GM12878 (cell line): ENCODE data around the gene DEGS2. TPM values are rescaled to one million over a fixed set of nuclear protein-coding genes. Genes with fewer than 3 reads are reported as not detected.

Experiments
- BRCA1 ChIP-seq: IDR thresholded peaks from 2 replicates; pipeline ENCODE4 v1.6.1; 2011; ENCODE audit warnings: low read depth, low read length, improper control_type of control experiment
- CUX1 ChIP-seq: IDR thresholded peaks from 2 replicates; pipeline ENCODE4 v1.6.1; 2012; ENCODE audit warnings: improper control_type of control experiment, low read depth, low read length; ENCODE audit not compliant: insufficient replicate concordance
- JUNB ChIP-seq: IDR thresholded peaks from 2 replicates; pipeline ENCODE4 v1.6.1; 2016; ENCODE audit warnings: antibody characterized with exemption, mild to moderate bottlenecking
- MEF2A ChIP-seq: IDR thresholded peaks from 2 replicates; pipeline ENCODE4 v1.6.1; 2011; ENCODE audit warnings: low read depth, mild to moderate bottlenecking, low read length, moderate library complexity; ENCODE audit not compliant: insufficient read depth
- NKRF ChIP-seq: fragments of 450-650 bp; conservative IDR thresholded peaks from 2 replicates; pipeline ENCODE4 v1.6.1; 2017; ENCODE audit warnings: mild to moderate bottlenecking, moderate library complexity
- NR2F1 ChIP-seq: fragments of 450-650 bp; conservative IDR thresholded peaks from 2 replicates; pipeline ENCODE4 v1.6.1; 2017; ENCODE audit warnings: mild to moderate bottlenecking
- PAX8 ChIP-seq: fragments of 450-650 bp; IDR thresholded peaks from 2 replicates; pipeline ENCODE4 v1.6.1; 2017; ENCODE audit warnings: mild to moderate bottlenecking, moderate library complexity
- POLR2A ChIP-seq: IDR thresholded peaks from 2 replicates; pipeline ENCODE4 v1.6.1; 2011; ENCODE audit warnings: low read depth, mild to moderate bottlenecking, low read length
- PRDM15 ChIP-seq: fragments of 450-650 bp; formaldehyde crosslinking; IDR thresholded peaks from 2 replicates; pipeline ENCODE4 v1.4.0; 2020; ENCODE audit warnings: mild to moderate bottlenecking, moderate library complexity
- SIX5 ChIP-seq: IDR thresholded peaks from 2 replicates; pipeline ENCODE4 v1.6.1; 2011; ENCODE audit warnings: mild to moderate bottlenecking, low read depth, low read length, moderate library complexity; ENCODE audit not compliant: severe bottlenecking
- SREBF2 ChIP-seq: IDR thresholded peaks from 2 replicates; pipeline ENCODE4 v1.6.1; 2012; ENCODE audit warnings: mild to moderate bottlenecking, low read length
- ZNF207 ChIP-seq: fragments of 450-650 bp; IDR thresholded peaks from 2 replicates; pipeline ENCODE4 v1.6.1; 2014; ENCODE audit warnings: antibody characterized with exemption, mild to moderate bottlenecking, borderline replicate concordance
- ZNF217 ChIP-seq: fragments of 450-650 bp; IDR thresholded peaks from 2 replicates; pipeline ENCODE4 v1.6.1; 2017; ENCODE audit warnings: antibody characterized with exemption, mild to moderate bottlenecking
- ZNF622 ChIP-seq: fragments of 450-650 bp; IDR thresholded peaks from 2 replicates; pipeline ENCODE4 v1.6.1; 2017; ENCODE audit warnings: mild to moderate bottlenecking, inconsistent platforms
- ZZZ3 ChIP-seq: IDR thresholded peaks from 2 replicates; pipeline ENCODE4 v1.6.1; 2011; ENCODE audit warnings: low read depth; ENCODE audit not compliant: control insufficient read depth, insufficient read length
- polyA plus RNA-seq, 11 experiments: library from polyadenylated mRNA; depleted of rRNA in 4 of 11; unstranded in 6 of 11; stranded (reverse) in 5 of 11; fragments of >200 nt; fragmentation: Nextera tagmentation in 4 of 11; fragmentation: Illumina TruSeq in 1 of 11; extraction: Ambion mirVana in 4 of 11; extraction: Trizol in 1 of 11; gene quantifications; 1 replicate in 1 of 11; 2 replicates in 10 of 11; pipeline versions ENCODE4 v1.2.1 to v1.2.3, GENCODE V29; 2011 to 2016; ENCODE audit warnings: inconsistent platforms in 2 of 11, missing spikeins in 2 of 11, low read depth in 1 of 11
- total RNA-seq, 4 experiments: library from RNA; depleted of rRNA in 3 of 4; stranded (reverse); fragments of >200 nt in 3 of 4; fragmentation: Illumina TruSeq in 1 of 4; extraction: Trizol in 1 of 4; gene quantifications; 2 replicates each; pipeline versions ENCODE4 v1.2.1 to v1.2.3, GENCODE V29; 2013 to 2021
- TF ChIP-seq, protein P1 (sequence below): fragments of 450-650 bp; formaldehyde crosslinking; IDR thresholded peaks from 2 replicates; pipeline ENCODE4 v1.5.0; 2022; ENCODE audit warnings: mild to moderate bottlenecking, missing genetic modification characterization

DEGS2 gene
- total and polyA plus RNA-seq, 10 of the 15 experiments (the other 5 are each of a cell fraction or from before 2014, with no cell fraction given) = 0.01 to 2.5 (median 0.45) TPM; not detected in 1

DNA sequence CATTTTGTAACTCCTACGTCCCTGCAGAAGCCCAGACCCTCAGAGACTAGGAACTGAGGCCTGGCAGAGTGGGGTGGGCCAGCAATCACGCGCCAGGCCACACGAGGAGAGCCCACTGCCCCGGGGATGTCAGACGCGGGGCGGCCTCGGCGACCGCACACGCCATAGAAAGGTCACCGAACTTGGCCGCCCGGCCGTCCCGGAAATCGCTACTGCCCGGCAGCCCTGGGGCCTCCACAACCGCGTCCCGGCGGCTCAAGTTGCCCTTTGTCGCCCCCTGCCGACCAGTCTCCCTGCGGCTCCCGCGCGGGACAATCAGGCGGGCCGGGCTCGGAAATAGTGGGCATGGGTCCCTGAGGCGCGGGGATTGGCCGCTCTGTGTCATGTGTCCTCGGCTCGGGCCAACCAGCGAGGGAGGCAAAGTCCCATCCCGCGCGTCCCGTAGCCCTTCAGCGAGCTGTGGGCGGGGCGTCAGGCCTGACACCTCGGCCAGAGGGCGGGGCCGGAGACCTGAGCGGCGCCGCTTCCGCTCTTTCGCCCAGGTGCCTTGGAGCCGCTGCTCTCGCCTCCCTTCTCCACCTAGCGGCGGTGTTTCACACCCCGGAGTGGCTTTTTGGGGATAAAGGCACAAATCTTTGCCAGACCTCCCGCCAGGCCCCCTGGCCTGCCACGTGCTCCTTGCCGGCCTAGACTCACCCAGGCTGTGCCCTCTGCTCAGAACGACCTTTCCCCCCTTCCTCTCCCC lies 33.4 kb upstream of the DEGS2 start (continued):
- TF ChIP-seq PRDM15 (CRISPR knock-in tag) (no peak), BRCA1 (no peak), JUNB (no peak), ZNF622 (no peak), NKRF (no peak; the same call in 1 of the 2 replicates), SREBF2 (no peak; the same call in 1 of the 2 replicates), MEF2A (0 out of 2 replicates have a peak, but pooled peaks have one; percentile 10), ZZZ3 (no peak), CUX1 (no peak), ZNF217 (no peak), POLR2A (peak; percentile 85), SIX5 (no peak), ZNF207 (peak; percentile 80; the same call in 1 of the 2 replicates), NR2F1 (peak; percentile 98), PAX8 (no peak)
- TF ChIP-seq, protein P1, sequence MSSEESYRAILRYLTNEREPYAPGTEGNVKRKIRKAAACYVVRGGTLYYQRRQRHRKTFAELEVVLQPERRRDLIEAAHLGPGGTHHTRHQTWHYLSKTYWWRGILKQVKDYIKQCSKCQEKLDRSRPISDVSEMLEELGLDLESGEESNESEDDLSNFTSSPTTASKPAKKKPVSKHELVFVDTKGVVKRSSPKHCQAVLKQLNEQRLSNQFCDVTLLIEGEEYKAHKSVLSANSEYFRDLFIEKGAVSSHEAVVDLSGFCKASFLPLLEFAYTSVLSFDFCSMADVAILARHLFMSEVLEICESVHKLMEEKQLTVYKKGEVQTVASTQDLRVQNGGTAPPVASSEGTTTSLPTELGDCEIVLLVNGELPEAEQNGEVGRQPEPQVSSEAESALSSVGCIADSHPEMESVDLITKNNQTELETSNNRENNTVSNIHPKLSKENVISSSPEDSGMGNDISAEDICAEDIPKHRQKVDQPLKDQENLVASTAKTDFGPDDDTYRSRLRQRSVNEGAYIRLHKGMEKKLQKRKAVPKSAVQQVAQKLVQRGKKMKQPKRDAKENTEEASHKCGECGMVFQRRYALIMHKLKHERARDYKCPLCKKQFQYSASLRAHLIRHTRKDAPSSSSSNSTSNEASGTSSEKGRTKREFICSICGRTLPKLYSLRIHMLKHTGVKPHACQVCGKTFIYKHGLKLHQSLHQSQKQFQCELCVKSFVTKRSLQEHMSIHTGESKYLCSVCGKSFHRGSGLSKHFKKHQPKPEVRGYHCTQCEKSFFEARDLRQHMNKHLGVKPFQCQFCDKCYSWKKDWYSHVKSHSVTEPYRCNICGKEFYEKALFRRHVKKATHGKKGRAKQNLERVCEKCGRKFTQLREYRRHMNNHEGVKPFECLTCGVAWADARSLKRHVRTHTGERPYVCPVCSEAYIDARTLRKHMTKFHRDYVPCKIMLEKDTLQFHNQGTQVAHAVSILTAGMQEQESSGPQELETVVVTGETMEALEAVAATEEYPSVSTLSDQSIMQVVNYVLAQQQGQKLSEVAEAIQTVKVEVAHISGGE (CRISPR knock-in tag) = no peak
